ENCODE results near the gene GUSB. TPM values are rescaled to one million over a fixed set of nuclear protein-coding genes. Genes with fewer than 3 reads are reported as not detected.
"Not testable (repeated sequence)": the region's sequence is repeated elsewhere in the genome, so short reads cannot be mapped to it uniquely, and the experiment has no call there.

Gene GUSB
- total RNA-seq, 6 donors from 2014 or later: 47.7 to 91.4 (median 66.8) TPM

DNA sequence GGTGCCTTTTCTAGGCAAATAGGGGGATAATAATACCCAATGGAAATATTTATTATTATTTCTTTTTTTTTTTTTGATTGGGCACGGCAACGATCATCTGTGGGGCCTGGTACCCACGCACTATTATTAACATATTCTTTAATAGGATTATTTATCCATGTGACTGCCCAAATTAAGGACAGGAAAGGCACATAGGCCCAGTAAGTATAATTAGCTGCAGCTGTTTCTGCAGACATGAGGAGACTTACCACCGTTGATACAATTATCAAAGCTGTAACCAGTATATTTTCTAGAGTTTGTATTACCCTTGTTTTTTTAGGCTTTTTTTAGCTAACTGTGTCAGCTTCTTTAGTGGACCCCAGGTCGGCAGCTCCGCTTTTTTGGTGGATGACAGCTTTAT is 25.2 kb upstream of the GUSB start:
- ATAC-seq (ENCODE audit: low FRiP score in 2 of 2): no peak
- no peaks in the 10 kb centered on the region for H3K27me3 ChIP-seq
- H3K27ac ChIP-seq: no peak overlapping the region
- WGBS, 2 donors: 88 to 91% methylated on average over 6 of the region's 6 CpGs
- no peaks in the 10 kb centered on the region for H3K4me1 ChIP-seq
- H3K4me3 ChIP-seq: no peak overlapping the region
- H3K9me3 ChIP-seq: no peaks in the 10 kb centered on the region
- DNase-seq: no peak
- H3K36me3 ChIP-seq: no peaks in the 10 kb centered on the region
- TF ChIP-seq POLR2A (IDR thresholded peaks at IDR 0.05): no peak
- no peak for TF ChIP-seq EP300 (IDR thresholded peaks at IDR 0.05)
- TF ChIP-seq, protein P1, sequence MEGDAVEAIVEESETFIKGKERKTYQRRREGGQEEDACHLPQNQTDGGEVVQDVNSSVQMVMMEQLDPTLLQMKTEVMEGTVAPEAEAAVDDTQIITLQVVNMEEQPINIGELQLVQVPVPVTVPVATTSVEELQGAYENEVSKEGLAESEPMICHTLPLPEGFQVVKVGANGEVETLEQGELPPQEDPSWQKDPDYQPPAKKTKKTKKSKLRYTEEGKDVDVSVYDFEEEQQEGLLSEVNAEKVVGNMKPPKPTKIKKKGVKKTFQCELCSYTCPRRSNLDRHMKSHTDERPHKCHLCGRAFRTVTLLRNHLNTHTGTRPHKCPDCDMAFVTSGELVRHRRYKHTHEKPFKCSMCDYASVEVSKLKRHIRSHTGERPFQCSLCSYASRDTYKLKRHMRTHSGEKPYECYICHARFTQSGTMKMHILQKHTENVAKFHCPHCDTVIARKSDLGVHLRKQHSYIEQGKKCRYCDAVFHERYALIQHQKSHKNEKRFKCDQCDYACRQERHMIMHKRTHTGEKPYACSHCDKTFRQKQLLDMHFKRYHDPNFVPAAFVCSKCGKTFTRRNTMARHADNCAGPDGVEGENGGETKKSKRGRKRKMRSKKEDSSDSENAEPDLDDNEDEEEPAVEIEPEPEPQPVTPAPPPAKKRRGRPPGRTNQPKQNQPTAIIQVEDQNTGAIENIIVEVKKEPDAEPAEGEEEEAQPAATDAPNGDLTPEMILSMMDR (IDR thresholded peaks at IDR 0.05): no peak
- no peak for TF ChIP-seq POLR2AphosphoS5 (IDR thresholded peaks at IDR 0.05)

DNA sequence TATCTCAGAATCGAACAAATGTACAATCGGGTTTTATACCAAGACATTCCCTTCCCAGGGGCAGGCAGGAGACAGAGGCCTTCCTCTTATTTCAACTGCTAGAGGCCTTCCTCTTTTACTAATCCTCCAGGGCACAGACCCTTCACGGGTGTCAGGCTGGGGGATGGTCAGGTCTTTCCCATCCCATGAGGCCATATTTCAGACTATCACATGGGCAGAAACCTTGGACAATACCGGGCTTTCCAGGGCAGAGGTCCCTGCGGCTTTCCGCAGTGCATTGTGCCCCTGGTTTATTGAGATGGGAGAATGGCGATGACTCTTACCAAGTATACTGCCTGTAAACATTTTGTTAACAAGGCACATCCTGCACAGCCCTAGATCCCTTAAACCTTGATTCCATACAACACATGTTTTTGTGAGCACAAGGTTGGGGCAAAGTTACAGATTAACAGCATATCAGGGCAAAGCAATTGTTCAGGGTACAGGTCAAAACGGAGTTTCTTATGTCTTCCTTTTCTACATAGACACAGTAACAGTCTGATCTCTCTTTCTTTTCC is 23.2 kb upstream of the GUSB start:
- ATAC-seq (ENCODE audit: low FRiP score in 2 of 2); H3K4me1 ChIP-seq; H3K4me3 ChIP-seq; H3K27me3 ChIP-seq; H3K9me3 ChIP-seq; H3K36me3 ChIP-seq; DNase-seq; H3K27ac ChIP-seq: not testable (repeated sequence)
- 86 to 90% methylated on average over 8 of the region's 8 CpGs for WGBS, 2 donors

DNA sequence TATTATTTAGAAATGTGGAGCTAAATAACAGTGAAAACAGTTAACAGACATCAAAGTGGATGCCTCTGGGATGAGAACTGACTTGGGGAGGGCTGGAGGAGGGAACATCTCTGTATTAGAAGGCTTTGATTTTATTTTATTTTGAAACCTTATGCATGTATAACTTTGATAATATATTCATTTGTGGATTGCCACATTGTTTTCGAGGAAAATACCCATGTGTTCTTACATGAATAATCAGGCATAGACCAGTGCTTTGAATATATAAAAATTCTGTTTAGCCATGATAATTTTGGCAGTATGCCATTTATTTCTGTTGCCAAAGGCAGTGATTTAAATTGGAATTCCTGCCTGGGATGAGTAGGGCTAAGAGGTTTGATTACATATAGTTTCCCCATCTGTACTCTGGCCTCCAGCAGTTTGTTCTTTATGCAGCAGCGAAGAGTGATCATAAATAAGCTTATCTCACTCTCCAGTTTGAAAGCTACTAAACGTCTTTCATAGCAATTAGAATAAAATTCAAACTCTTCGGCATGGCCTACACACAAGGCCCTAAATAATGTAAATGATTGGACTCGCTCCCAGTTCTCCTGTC is 18.9 kb upstream of the GUSB start:
- H3K4me3 ChIP-seq; ATAC-seq (ENCODE audit: low FRiP score in 2 of 2); H3K27ac ChIP-seq; H3K27me3 ChIP-seq; H3K9me3 ChIP-seq; H3K4me1 ChIP-seq; DNase-seq; H3K36me3 ChIP-seq: not testable (repeated sequence)
- 87 to 90% methylated on average over 1 of the region's 5 CpGs for WGBS, 2 donors

DNA sequence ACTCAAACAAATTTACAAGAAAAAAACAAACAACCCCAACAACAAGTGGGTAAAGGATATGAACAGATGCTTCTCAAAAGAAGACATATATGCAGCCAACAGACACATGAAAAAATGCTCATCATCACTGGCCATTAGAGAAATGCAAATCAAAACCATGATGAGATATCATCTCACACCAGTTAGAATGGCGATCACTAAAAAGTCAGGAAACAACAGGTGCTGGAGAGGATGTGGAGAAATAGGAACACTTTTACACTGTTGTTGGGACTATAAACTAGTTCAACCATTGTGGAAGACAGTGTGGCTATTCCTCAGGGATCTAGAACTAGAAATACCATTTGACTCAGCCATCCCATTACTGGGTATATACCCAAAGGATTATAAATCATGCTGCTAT is 13.0 kb upstream of the GUSB start:
- not testable (repeated sequence) for H3K9me3 ChIP-seq; H3K36me3 ChIP-seq; H3K4me1 ChIP-seq; ATAC-seq (ENCODE audit: low FRiP score in 2 of 2); H3K27me3 ChIP-seq; H3K27ac ChIP-seq; DNase-seq; H3K4me3 ChIP-seq
- 65 to 73% methylated on average over 1 of the region's 1 CpG for WGBS, 2 donors

DNA sequence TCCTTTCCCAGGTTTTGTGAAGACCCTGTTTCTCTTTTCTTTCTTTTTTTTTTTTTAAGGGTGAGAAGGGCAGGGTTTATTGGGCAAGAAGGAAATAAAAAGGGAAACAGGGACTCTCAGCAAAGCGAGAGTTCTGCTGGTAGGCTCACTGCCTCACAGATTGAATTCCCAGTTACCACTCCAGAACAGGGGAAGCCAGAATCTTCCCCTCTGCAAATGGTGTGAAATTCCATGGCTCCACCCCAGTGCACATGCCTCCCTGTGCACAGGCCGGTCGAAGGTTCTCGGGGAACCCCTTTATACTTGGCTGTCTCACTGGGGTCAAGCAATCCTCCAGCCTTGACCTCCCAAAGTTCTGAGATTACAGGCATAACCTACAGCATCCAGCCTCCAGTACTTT is 10.5 kb upstream of the GUSB start:
- H3K4me1 ChIP-seq: no peaks in the 10 kb centered on the region
- no peaks in the 10 kb centered on the region for H3K36me3 ChIP-seq
- H3K27ac ChIP-seq: no peak overlapping the region
- ATAC-seq (ENCODE audit: low FRiP score in 2 of 2) (no peak), DNase-seq (no peak)
- WGBS, 2 donors: 88 to 89% methylated on average over 4 of the region's 4 CpGs
- H3K4me3 ChIP-seq: no peak overlapping the region
- H3K9me3 ChIP-seq: no peaks in the 10 kb centered on the region
- no peaks in the 10 kb centered on the region for H3K27me3 ChIP-seq
- TF ChIP-seq EP300 (IDR thresholded peaks at IDR 0.05): no peak
- no peak for TF ChIP-seq POLR2AphosphoS5 (IDR thresholded peaks at IDR 0.05)
- no peak for TF ChIP-seq POLR2A (IDR thresholded peaks at IDR 0.05)
- TF ChIP-seq, protein P1 (IDR thresholded peaks at IDR 0.05): no peak

DNA sequence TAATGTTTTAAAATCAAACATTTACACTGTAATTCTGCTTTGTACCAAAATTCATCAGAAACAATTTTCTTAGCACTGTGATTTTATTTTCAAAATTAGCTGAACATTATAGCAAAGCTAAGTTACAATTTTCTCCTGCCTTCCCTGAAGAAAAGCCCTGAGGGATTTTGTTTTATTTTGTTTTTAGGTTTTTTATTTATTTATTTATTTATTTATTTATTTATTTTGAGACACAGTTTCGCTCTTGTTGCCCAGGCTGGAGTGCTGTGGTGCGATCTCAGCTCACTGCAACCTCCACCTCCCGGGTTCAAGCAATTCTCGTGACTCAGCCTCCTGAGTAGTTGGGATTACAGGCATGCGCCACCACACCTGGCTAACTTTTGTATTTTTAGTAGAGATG is 9.8 kb upstream of the GUSB start:
- DNase-seq: not testable (repeated sequence)
- WGBS, 2 donors: 94 to 98% methylated on average over 5 of the region's 5 CpGs

DNA sequence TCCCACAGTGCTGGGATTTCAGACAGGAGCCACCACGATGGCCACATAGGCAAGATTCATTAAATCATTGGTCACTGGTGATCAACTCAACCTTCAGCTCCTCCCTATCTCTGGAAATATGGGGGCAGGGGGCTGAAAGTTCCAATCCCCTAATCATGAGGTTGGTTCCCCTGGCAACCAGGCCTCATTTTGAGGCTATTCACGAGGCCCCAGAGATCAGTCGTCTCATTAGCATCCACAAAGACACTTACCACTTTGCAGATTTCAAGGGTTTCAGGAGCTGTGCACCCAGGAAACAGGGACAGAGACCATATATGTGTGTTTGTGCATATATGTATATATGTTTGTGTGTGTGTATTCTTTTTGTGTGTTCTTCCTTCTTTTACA is 7.7 kb upstream of the GUSB start:
- H3K4me1 ChIP-seq: no peaks in the 10 kb centered on the region
- H3K36me3 ChIP-seq: no peaks in the 10 kb centered on the region
- ATAC-seq (ENCODE audit: low FRiP score in 2 of 2) (no peak), DNase-seq (no peak)
- H3K27me3 ChIP-seq: no peaks in the 10 kb centered on the region
- no peak overlapping the region for H3K27ac ChIP-seq
- H3K9me3 ChIP-seq: no peaks in the 10 kb centered on the region
- 77 to 78% methylated on average over 3 of the region's 3 CpGs for WGBS, 2 donors
- TF ChIP-seq POLR2A (IDR thresholded peaks at IDR 0.05) (no peak), POLR2AphosphoS5 (IDR thresholded peaks at IDR 0.05) (no peak), EP300 (IDR thresholded peaks at IDR 0.05) (no peak)
- TF ChIP-seq, protein P1 (IDR thresholded peaks at IDR 0.05): no peak
- no peak overlapping the region for H3K4me3 ChIP-seq

More for the DNA sequence above, 9.8 kb upstream of the GUSB start:
- H3K27me3 ChIP-seq; H3K27ac ChIP-seq; ATAC-seq (ENCODE audit: low FRiP score in 2 of 2); H3K4me1 ChIP-seq; H3K36me3 ChIP-seq; H3K9me3 ChIP-seq; H3K4me3 ChIP-seq: not testable (repeated sequence)

DNA sequence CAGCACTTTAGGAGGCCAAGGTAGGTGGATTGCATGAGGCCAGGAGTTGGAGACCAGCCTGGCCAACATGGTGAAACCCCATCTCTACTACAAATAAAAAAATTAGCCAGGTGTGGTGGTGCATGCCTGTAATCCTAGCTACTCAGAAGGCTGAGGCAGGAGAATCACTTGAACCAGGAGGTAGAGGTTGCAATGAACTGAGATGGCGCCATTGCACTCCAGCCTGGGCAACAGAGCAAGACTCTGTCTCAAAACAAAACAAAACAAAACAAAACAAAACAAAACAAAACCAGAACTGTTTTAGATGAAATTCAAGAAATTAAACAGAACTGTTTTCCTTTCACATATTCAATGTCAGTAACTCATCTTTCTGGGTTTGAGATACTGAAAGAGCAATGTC is 6.5 kb upstream of the GUSB start:
- not testable (repeated sequence) for H3K27ac ChIP-seq; H3K36me3 ChIP-seq; H3K9me3 ChIP-seq; H3K27me3 ChIP-seq; H3K4me1 ChIP-seq; H3K4me3 ChIP-seq; DNase-seq; ATAC-seq (ENCODE audit: low FRiP score in 2 of 2)
- WGBS, 2 donors: 91 to 92% methylated on average over 1 of the region's 1 CpG

Measured in upper lobe of left lung (tissue), 6 donors.